HCT116 (cell line): Measurements from ENCODE around the gene RHOXF1.

Source experiments
- ELF1 ChIP-seq: IDR thresholded peaks from 2 replicates; pipeline ENCODE4 v1.6.1; 2012; ENCODE audit warnings: low read depth, borderline replicate concordance
- EZH2 ChIP-seq: fragments of 200-600 bp; sonication (generic); IDR thresholded peaks from 2 replicates; pipeline ENCODE4 v1.6.1; 2017; ENCODE audit warnings: antibody characterized with exemption, mixed run types
- EZH2phosphoT487 ChIP-seq: fragments of 200-600 bp; IDR thresholded peaks from 2 replicates; pipeline ENCODE4 v1.6.1; 2018; ENCODE audit warnings: antibody characterized with exemption, borderline replicate concordance
- JUND ChIP-seq: IDR thresholded peaks from 2 replicates; pipeline ENCODE4 v1.6.1; 2012
- POLR2A ChIP-seq: IDR thresholded peaks from 2 replicates; pipeline ENCODE4 v1.7.0; 2011; ENCODE audit warnings: borderline replicate concordance; ENCODE audit not compliant: insufficient read depth, insufficient read length; ENCODE audit errors: extremely low read depth
- POLR2AphosphoS5 ChIP-seq: IDR thresholded peaks from 2 replicates; pipeline ENCODE4 v1.6.1; 2011; ENCODE audit warnings: mild to moderate bottlenecking, low read depth, low read length, moderate library complexity
- REST ChIP-seq: IDR thresholded peaks from 2 replicates; pipeline ENCODE4 v1.6.1; 2012; ENCODE audit warnings: low read depth
- TCF7L2 ChIP-seq: IDR thresholded peaks from 2 replicates; pipeline ENCODE4 v1.7.0; 2011; ENCODE audit warnings: borderline replicate concordance, inconsistent platforms; ENCODE audit not compliant: insufficient read depth, insufficient read length; ENCODE audit errors: extremely low read depth
- ZNF274 ChIP-seq: fragments of 200-500 bp; sonication (Bioruptor generic); IDR thresholded peaks from 2 replicates; pipeline ENCODE4 v1.6.1; 2014; ENCODE audit warnings: mild to moderate bottlenecking, low read depth, low read length, inconsistent platforms
- TF ChIP-seq, protein P1 (sequence below), 3 experiments: fragments of 200-600 bp in 1 of 3; sonication (generic) in 1 of 3; IDR thresholded peaks in 2 of 3; conservative IDR thresholded peaks in 1 of 3; 2 replicates each; pipeline ENCODE4 v1.5.1; 2012 to 2017; ENCODE audit warnings: low read depth in 2 of 3, low read length in 2 of 3, antibody characterized with exemption in 1 of 3, borderline replicate concordance in 1 of 3, control low read depth in 1 of 3, mild to moderate bottlenecking in 1 of 3, mixed read lengths in 1 of 3, mixed run types in 1 of 3, moderate library complexity in 1 of 3; ENCODE audit not compliant: insufficient read depth in 1 of 3

DNA sequence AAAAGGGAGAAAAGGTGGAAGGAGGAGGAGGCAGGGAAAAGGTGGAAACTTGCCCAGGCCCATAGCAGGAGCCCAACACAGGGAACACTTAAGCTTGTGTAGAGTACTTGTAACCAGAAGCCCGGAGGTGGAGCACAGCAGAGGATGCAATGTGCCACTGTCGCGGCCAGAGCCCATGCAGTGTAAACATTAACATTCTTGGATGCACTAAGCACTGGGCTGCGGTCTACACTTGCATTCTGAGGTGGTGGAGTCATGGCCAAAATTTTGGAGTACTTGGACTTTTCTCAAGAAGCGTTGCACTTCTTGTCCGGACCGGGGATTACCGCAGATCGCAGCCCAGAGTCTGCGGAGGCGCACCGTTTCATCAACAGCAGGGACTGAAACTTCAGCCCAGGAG lies 4.5 kb upstream of the RHOXF1 start:
- TF ChIP-seq, protein P1, sequence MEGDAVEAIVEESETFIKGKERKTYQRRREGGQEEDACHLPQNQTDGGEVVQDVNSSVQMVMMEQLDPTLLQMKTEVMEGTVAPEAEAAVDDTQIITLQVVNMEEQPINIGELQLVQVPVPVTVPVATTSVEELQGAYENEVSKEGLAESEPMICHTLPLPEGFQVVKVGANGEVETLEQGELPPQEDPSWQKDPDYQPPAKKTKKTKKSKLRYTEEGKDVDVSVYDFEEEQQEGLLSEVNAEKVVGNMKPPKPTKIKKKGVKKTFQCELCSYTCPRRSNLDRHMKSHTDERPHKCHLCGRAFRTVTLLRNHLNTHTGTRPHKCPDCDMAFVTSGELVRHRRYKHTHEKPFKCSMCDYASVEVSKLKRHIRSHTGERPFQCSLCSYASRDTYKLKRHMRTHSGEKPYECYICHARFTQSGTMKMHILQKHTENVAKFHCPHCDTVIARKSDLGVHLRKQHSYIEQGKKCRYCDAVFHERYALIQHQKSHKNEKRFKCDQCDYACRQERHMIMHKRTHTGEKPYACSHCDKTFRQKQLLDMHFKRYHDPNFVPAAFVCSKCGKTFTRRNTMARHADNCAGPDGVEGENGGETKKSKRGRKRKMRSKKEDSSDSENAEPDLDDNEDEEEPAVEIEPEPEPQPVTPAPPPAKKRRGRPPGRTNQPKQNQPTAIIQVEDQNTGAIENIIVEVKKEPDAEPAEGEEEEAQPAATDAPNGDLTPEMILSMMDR (IDR thresholded peaks at IDR 0.05 in 2 of 3, conservative IDR thresholded peaks at IDR 0.05 in 1 of 3; ENCODE audit: borderline replicate concordance in 1 of 3, insufficient read depth in 1 of 3, low read depth in 2 of 3, low read length in 2 of 3), result no peak
- TF ChIP-seq ELF1 (no peak), EZH2 (no peak), EZH2phosphoT487 (no peak), JUND (no peak), POLR2A (no peak), TCF7L2 (no peak), REST (no peak), ZNF274 (no peak), POLR2AphosphoS5 (no peak)
